Measurements from ENCODE around the gene WAS. TPM values are rescaled to one million over a fixed set of nuclear protein-coding genes. Genes with fewer than 3 reads are reported as not detected.
A peak's percentile ranks its signal among the peaks of the same experiment; 100 is the strongest.
"Not testable (repeated sequence)": the region's sequence is repeated elsewhere in the genome, so short reads cannot be mapped to it uniquely, and the experiment has no call there.

Gene WAS
- total and polyA plus RNA-seq, 8 donors: 0.39 to 7.5 (median 1.0) TPM

GRCh38 chrX:48649102-48649501, 34.5 kb upstream of the WAS start:
- Histone ChIP-seq H3K27ac (no peak overlapping the region), H3K4me3 (no peak overlapping the region), H3K27me3 (peaks cover 0 to 3% (median 0%) of the 10 kb centered on the region in 4 donors), H3K4me1 (no peaks in the 10 kb centered on the region), H3K9me3 (no peaks in the 10 kb centered on the region), H3K36me3 (no peaks in the 10 kb centered on the region)
- TF ChIP-seq CTCF (IDR thresholded peaks at IDR 0.05): no peak
- ATAC-seq (no peak), DNase-seq (no peak), FAIRE-seq (no peak)
- intact Hi-C loops (cut with DNase I): no loop called here
- 62 to 64% methylated on average over 3 of the region's 3 CpGs for WGBS, 2 donors

DNA sequence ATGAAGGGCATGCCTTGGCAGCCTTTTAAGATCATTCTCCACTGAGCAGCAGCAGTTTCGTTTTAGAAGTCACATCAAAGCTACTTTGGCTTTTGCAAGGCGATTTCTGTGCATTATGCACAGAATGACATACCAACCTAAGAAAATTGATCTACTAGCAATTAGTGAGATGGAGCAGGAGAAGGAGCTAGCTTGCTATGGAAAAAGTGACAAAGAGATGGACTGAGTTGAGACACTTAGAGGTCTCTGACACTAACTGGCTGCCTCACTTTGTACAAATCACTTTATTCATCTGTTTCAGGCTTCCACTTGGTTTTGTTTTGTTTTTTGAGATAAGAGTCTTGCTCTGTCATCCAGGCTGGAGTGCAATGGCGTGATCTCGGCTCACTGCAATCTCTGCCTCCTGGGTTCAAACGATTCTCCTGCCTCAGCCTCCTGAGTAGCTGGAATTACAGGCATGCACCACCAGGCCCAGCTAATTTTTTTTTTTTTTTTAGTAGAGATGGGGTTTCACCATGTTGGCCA, 31.5 kb upstream of the WAS start:
- WGBS, 2 donors: 57 to 60% methylated on average over 5 of the region's 5 CpGs
- FAIRE-seq; ATAC-seq; H3K36me3 ChIP-seq; H3K4me1 ChIP-seq; intact Hi-C loops (cut with DNase I); H3K27me3 ChIP-seq; DNase-seq; H3K9me3 ChIP-seq; H3K4me3 ChIP-seq; H3K27ac ChIP-seq: not testable (repeated sequence)

DNA sequence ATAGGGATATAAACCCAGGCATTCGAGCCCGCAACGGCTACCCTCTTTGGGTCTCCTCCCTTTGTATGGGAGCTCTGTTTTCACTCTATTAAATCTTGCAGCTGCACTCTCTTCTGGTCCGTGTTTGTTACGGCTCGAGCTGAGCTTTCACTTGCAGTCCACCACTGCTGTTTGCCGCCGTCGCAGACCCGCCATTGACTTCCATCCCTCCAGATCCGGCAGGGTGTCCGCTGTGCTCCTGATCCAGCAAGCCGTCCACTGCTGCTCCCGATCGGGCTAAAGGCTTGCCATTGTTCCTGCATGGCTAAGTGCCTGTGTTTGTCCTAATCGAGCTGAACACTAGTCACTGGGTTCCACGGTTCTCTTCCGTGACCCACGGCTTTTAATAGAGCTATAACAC, 28.9 kb upstream of the WAS start:
- H3K9me3 ChIP-seq; FAIRE-seq; H3K4me1 ChIP-seq; H3K27me3 ChIP-seq; H3K27ac ChIP-seq; ATAC-seq; intact Hi-C loops (cut with DNase I); H3K36me3 ChIP-seq; DNase-seq: not testable (repeated sequence)
- H3K4me3 ChIP-seq: peak overlapping the region in 1 of 4 donors; percentile 10
- 26 to 55% methylated on average over 19 of the region's 19 CpGs for WGBS, 2 donors

GRCh38 chrX:48659686-48660085, 23.9 kb upstream of the WAS start:
- ATAC-seq; H3K9me3 ChIP-seq; H3K36me3 ChIP-seq; H3K27me3 ChIP-seq; H3K4me1 ChIP-seq; H3K27ac ChIP-seq; H3K4me3 ChIP-seq; FAIRE-seq; intact Hi-C loops (cut with DNase I): not testable (repeated sequence)
- WGBS, 2 donors: 84 to 91% methylated on average over 19 to 32 of the region's 34 CpGs
- peak in 1 of 6 donors; percentile 54 for DNase-seq

- H3K27ac ChIP-seq: no peak overlapping the region
- no peak for TF ChIP-seq CTCF (IDR thresholded peaks at IDR 0.05)
- H3K4me3 ChIP-seq: no peak overlapping the region
- no peaks in the 10 kb centered on the region for H3K27me3 ChIP-seq
- DNase-seq (no peak), ATAC-seq (no peak), FAIRE-seq (no peak)
- WGBS, 2 donors: 56 to 84% methylated on average over 1 of the region's 1 CpG
- H3K36me3 ChIP-seq: no peaks in the 10 kb centered on the region
- H3K9me3 ChIP-seq: no peaks in the 10 kb centered on the region
- intact Hi-C loops (cut with DNase I): no loop called here
- H3K4me1 ChIP-seq: no peaks in the 10 kb centered on the region
Measured at GRCh38 chrX:48663241-48663640, 20.4 kb upstream of the WAS start.

DNA sequence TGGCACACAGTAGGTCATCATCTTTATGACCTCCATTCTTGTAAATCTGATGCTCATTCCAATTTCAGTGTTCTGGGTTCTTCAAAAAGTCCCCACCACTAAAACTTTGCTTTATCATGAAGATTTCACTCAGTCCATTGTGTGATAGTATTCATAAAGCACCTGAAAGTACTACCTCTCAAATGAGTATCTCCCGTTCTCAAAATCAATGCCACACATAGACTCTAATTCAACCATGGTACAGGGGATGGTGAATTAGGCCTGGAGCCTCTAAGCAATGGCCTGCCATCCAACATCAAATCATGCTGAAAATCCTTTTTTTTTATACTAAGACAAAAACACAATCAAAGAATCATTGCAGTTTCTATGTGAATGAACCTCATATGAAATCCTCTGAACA, 19.4 kb upstream of the WAS start:
- no peak for TF ChIP-seq CTCF (IDR thresholded peaks at IDR 0.05)
- Histone ChIP-seq H3K27me3 (no peaks in the 10 kb centered on the region), H3K9me3 (no peaks in the 10 kb centered on the region), H3K27ac (no peak overlapping the region), H3K36me3 (no peaks in the 10 kb centered on the region), H3K4me1 (no peaks in the 10 kb centered on the region), H3K4me3 (no peak overlapping the region)
- intact Hi-C loops (cut with DNase I): no loop called here
- ATAC-seq (no peak), DNase-seq (no peak), FAIRE-seq (no peak)
- 58 to 65% methylated on average over 1 of the region's 1 CpG for WGBS, 2 donors
